VCaP (cell line): ENCODE measurements around the gene RAB37.

ENCODE experiments used
- H3K27ac ChIP-seq: fragments of 450-650 bp; 2 replicates; pipeline ENCODE4 v1.5.1; 2017
- TF ChIP-seq, protein P1 (sequence below): fragments of 450-650 bp; conservative IDR thresholded peaks from 2 replicates; pipeline ENCODE4 v1.5.1; 2017; ENCODE audit warnings: mild to moderate bottlenecking, moderate library complexity

The RAB37 gene

DNA sequence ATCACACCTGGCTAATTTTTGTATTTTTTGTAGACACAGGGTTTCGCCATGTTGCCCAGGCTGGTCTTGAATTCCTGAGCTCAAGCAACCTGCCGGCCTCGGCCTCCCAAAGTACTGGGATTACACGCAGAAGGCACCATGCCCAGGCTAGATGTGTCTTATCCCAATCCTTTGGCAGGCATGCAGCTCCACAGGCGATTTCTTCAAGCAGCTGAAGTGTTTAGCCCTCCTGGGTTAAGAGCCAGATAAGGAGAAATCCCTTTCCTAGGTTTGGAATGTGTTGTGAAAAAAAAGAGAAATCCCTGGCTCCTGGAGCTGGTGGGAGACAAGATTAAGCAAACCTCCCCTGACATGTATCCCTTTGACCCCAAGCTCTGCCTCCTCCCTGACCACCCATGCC, 9.3 kb downstream of the RAB37 start:
- no peak overlapping the region for H3K27ac ChIP-seq
- TF ChIP-seq, protein P1, sequence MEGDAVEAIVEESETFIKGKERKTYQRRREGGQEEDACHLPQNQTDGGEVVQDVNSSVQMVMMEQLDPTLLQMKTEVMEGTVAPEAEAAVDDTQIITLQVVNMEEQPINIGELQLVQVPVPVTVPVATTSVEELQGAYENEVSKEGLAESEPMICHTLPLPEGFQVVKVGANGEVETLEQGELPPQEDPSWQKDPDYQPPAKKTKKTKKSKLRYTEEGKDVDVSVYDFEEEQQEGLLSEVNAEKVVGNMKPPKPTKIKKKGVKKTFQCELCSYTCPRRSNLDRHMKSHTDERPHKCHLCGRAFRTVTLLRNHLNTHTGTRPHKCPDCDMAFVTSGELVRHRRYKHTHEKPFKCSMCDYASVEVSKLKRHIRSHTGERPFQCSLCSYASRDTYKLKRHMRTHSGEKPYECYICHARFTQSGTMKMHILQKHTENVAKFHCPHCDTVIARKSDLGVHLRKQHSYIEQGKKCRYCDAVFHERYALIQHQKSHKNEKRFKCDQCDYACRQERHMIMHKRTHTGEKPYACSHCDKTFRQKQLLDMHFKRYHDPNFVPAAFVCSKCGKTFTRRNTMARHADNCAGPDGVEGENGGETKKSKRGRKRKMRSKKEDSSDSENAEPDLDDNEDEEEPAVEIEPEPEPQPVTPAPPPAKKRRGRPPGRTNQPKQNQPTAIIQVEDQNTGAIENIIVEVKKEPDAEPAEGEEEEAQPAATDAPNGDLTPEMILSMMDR = no peak

DNA sequence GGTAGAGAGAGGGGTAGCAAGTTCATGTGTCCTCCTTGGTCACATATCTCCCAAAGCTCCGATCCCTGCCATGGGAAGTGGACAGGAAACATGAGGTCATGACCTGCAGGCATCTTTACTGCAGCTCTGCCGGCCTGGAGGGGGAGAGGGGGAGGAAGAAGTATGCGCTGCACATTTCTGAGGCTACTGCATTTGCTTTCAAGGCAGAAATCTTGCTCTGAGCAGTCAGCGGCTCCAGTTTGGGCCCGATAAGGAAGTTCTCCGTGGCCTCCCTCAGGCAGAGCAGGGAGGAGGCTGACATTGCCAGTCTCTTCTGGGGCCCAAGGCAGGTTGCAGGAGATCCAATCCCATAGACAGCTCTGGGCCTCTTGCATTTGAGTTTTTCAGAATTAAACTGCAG, 9.9 kb downstream of the RAB37 start:
- TF ChIP-seq, protein P1 = no peak
- H3K27ac ChIP-seq = no peak overlapping the region

DNA sequence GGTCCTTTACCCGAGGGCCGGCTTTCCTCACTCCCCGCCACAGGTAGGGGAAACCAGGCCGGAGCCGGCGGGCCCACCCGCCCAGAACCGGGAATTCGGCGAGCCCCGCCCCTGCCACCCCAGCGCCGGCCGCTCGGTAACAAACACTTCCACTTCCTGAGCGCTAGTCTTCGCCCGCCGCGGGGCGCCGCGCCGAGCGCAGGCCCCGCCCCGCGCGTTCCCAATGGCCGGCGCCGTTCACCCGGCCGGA, 11.1 kb downstream of the RAB37 start:
- H3K27ac ChIP-seq = peak overlapping the region; percentile 86
- TF ChIP-seq, protein P1 = no peak

DNA sequence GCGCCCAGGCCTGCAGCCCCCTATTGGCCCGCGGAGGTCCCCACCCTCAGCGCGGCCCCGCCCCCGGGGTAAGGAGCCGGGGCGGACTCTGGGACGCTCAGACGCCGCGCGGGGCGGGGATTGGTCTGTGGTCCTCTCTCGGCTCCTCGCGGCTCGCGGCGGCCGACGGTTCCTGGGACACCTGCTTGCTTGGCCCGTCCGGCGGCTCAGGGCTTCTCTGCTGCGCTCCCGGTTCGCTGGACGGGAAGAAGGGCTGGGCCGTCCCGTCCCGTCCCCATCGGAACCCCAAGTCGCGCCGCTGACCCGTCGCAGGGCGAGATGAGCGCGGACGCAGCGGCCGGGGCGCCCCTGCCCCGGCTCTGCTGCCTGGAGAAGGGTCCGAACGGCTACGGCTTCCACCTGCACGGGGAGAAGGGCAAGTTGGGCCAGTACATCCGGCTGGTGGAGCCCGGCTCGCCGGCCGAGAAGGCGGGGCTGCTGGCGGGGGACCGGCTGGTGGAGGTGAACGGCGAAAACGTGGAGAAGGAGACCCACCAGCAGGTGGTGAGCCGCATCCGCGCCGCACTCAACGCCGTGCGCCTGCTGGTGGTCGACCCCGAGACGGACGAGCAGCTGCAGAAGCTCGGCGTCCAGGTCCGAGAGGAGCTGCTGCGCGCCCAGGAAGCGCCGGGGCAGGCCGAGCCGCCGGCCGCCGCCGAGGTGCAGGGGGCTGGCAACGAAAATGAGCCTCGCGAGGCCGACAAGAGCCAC, 11.6 kb downstream of the RAB37 start, which contains the start of gene NHERF1:
Gene NHERF1, plus strand, starts transcription at position 100 of the 750 bp plus-strand sequence. Its CDS starts 219 bp downstream, at position 319.
- peak within 1 kb of the TSS; percentile 86 for H3K27ac ChIP-seq
- TF ChIP-seq, protein P1 = peak; percentile 40; the same call in 1 of the 2 replicates

DNA sequence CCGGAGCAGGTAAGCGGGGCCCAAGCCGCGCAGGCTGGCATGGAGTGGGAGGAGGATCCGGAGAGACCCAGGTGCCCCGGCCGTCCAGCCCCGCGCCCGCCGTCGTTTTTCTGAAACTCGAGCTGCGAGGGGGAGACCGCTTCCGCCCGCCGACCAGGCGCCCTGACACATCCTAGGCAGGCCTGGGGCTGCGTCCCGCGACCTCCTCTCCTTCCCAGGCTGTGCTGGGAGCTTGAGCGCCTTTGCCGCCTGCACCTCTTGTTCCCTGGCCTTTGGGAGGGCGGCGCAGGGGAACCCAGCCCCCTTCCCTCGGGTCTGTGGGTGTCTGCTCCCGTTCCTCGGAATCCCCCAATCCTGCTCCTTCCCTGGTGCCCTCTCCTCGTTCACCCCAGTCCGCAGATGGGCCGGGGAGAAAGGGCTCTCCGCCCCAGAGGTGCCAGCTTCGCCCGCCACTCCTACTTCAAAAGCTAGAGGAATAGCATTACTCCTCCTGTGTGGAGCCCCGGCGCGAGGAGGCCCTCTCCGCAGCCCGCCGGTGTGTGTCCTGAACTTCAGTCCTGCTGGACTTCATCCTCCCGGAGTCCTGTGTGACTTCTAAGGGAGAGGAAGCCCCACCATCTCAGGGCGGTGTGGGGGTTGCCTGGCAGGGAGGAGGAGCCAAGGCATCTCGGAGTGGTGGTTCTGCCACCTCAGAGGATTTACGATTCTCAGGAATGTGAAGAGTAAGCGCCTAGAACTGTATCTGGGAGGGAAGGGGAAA, 12.4 kb downstream of the RAB37 start:
- peak overlapping the region; percentile 86 for H3K27ac ChIP-seq
- TF ChIP-seq, protein P1 = no peak

DNA sequence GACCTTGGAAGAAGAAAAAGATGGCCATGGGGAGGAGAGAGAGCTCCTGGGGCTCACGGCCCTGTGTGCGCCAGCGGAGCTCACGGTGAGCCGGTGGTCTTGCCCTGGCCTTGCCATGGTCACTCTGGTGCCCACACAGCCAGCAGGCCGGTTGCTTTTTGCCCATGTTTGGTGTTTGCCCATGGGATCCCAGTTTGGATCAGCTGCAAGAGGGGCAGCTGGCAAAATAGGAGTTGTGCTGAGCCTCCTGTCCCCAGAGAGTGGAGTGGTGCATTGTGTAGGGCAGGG, 12.9 kb downstream of the RAB37 start:
- TF ChIP-seq, protein P1 = no peak

DNA sequence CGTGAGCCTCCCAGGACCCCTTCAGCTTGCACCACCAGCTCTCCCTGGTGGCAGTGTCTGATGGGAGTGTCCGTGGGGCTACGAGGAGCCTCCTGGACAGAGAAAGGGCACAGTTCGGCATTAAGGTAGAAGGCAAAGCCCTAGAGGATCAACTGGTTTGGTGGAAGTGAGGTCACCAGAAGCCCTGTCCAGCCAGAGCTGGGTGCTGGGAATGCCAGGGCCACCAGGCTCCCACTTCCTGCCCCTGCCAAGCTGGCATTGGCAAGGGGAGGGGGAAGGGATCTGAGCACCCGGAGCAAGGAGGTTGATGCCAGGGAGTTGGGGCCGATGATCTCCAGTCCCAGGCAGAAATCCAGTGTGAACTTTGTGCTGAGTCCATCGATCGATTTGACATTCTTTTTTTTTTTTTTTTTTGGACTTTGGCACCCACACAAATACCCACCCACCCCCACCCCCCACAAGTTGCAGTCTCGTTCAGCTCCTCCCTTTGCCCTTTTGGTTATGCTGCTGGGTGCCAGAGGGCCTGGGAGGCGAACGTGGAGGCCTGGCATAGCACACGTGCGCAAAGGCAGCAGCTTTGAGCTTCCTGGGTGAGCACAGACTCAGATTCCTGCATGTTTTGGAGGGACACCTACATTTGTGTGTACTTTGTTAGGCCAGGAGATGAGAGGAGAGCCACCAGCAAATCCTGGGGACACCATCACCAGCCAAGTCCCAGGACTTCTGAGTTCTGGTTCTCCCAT, 13.4 kb downstream of the RAB37 start:
- TF ChIP-seq, protein P1 = no peak
- peak overlapping the region; percentile 86 for H3K27ac ChIP-seq

More for the DNA sequence above, 12.9 kb downstream of the RAB37 start:
- peak overlapping the region; percentile 86 for H3K27ac ChIP-seq
